ACC112 (cell line): ENCODE data around the gene SLC50A1.

Experiments
- H2AFZ ChIP-seq: fragments of 200-600 bp; sonication (generic); one replicate; pipeline ENCODE4 v1.6.0; 2017; ENCODE audit warnings: antibody characterized with exemption, low read length; ENCODE audit not compliant: unreplicated experiment
- H3K27ac ChIP-seq: fragments of 200-600 bp; sonication (generic); 2 replicates; pipeline ENCODE4 v1.5.1; 2014; ENCODE audit warnings: low read depth, mild to moderate bottlenecking, antibody characterized with exemption, low read length, moderate library complexity
- H3K27me3 ChIP-seq: fragments of 200-600 bp; sonication (generic); 2 replicates; pipeline ENCODE4 v1.6.1; 2014; ENCODE audit warnings: mild to moderate bottlenecking, antibody characterized with exemption, low read length, moderate library complexity, mixed read lengths; ENCODE audit not compliant: insufficient read depth
- H3K36me3 ChIP-seq: fragments of 200-600 bp; sonication (generic); 2 replicates; pipeline ENCODE4 v1.6.1; 2016; ENCODE audit warnings: mild to moderate bottlenecking, antibody characterized with exemption, low read length, moderate library complexity, mixed read lengths; ENCODE audit not compliant: insufficient read depth
- H3K4me1 ChIP-seq: fragments of 200-600 bp; sonication (generic); one replicate; pipeline ENCODE4 v1.6.1; 2016; ENCODE audit warnings: low read length, mixed read lengths; ENCODE audit not compliant: insufficient read depth, unreplicated experiment, control insufficient read depth
- H3K4me3 ChIP-seq: fragments of 200-600 bp; sonication (generic); 2 replicates; pipeline ENCODE4 v1.5.1; 2014; ENCODE audit warnings: mild to moderate bottlenecking, low read depth, low read length
- H3K79me2 ChIP-seq: fragments of 200-600 bp; sonication (generic); one replicate; pipeline ENCODE4 v1.6.0; 2016; ENCODE audit warnings: low read length; ENCODE audit not compliant: control insufficient read depth, unreplicated experiment, insufficient read depth

The SLC50A1 gene

GRCh38 chr1:155171836-155172731 is 36.4 kb downstream of the SLC50A1 start:
- no peaks in the 10 kb centered on the region for H3K36me3 ChIP-seq
- H2AFZ ChIP-seq, result peak overlapping the region; percentile 36
- H3K4me3 ChIP-seq, result peak overlapping the region; percentile 83
- H3K79me2 ChIP-seq, result peaks cover 23% of the 10 kb centered on the region
- H3K27ac ChIP-seq, result peak overlapping the region; percentile 71
- peaks cover 6% of the 10 kb centered on the region for H3K4me1 ChIP-seq
- no peaks in the 10 kb centered on the region for H3K27me3 ChIP-seq

DNA sequence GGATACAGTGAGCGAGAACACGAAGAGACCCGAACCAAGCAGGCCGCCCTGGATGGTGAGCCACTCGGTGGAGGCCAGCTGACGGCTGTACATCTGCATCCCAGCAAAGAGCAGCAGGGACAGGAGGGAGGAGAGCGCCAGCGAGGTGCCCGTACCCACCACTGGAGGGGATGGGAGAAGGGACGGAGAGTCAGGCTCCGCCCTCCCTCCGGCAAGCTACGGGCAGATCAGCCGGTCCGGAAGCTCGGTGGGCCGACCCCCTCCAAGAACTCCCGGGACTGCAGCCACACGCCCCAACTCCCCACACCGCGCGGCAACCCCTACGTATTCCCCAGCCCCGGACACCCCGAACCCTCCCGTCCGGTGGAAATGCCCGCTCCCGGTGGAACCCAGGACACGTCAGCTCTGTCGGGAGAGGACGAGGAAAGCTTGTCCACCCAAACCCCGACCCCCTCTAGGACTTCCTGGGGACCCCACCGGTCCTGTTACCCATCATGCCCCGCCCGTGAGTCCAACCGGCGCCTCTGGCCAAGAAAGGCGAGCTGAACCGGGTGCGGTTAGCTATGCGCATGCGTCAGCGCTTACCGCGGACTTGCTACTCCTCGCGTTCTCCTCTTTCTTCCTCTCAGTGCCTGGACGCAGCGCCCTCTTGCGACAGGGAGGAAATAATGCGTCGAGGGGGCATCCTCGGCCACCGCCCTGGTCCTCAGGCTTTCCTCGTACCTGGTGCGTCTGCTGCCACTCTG is 37.3 kb downstream of the SLC50A1 start, which contains the start of gene KRTCAP2:
KRTCAP2 (minus strand) TSS at position 573 of the 746 bp plus-strand sequence; CDS start at position 493, 80 bp downstream.
- Histone ChIP-seq H3K27ac (peak within 1 kb of the TSS; percentile 71), H2AFZ (peak within 1 kb of the TSS; percentile 89), H3K4me1 (peaks cover 6% of the 10 kb centered on the region), H3K4me3 (peak within 1 kb of the TSS; percentile 83), H3K79me2 (peaks cover 23% of the 10 kb centered on the region), H3K36me3 (no peaks in the 10 kb centered on the region), H3K27me3 (no peaks in the 10 kb centered on the region)

DNA sequence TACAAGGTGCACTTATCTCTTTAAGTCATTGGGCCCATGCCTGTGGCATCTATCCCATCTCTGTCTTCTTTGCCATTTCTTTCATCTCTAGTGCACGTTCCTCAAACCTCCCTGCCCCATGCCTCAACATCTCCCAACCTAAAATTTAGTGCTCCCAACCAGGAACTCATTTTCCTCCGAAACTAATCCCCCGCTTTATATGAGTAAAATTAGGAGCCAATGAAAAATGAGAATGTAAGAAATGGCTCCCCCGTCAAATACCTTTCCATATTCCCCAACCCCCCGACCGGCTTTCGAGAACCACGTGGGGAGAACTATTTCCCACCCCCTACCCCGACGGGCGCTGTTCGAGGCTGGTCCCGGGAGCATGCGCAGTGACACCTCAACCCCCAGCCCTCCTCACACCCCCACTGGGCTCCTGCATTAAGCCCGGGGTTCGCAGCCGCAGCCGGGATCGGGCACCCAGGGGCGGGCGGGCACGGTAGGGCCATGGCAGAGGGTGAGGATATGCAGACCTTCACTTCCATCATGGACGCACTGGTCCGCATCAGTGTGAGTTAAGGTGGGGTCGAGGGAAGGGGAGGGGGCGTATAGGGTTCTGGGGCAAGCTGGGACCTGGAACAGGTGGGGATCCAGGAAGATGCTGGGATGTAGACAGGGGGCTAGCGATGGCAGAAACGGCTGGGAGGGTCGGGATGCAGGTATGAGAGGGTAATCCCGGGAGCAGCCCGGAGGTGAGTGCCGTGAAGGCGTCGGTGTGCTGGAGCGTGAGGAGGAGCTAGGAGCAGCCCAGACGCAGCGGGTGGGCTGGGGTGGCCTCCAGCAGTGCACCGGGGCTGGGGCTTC is 38.0 kb downstream of the SLC50A1 start, which contains the start of gene TRIM46:
TRIM46 (plus strand) TSS at position 372 of the 846 bp plus-strand sequence; CDS start at position 490, 118 bp downstream.
- H3K4me3 ChIP-seq, result peak within 1 kb of the TSS; percentile 83
- no peaks in the 10 kb centered on the region for H3K36me3 ChIP-seq

DNA sequence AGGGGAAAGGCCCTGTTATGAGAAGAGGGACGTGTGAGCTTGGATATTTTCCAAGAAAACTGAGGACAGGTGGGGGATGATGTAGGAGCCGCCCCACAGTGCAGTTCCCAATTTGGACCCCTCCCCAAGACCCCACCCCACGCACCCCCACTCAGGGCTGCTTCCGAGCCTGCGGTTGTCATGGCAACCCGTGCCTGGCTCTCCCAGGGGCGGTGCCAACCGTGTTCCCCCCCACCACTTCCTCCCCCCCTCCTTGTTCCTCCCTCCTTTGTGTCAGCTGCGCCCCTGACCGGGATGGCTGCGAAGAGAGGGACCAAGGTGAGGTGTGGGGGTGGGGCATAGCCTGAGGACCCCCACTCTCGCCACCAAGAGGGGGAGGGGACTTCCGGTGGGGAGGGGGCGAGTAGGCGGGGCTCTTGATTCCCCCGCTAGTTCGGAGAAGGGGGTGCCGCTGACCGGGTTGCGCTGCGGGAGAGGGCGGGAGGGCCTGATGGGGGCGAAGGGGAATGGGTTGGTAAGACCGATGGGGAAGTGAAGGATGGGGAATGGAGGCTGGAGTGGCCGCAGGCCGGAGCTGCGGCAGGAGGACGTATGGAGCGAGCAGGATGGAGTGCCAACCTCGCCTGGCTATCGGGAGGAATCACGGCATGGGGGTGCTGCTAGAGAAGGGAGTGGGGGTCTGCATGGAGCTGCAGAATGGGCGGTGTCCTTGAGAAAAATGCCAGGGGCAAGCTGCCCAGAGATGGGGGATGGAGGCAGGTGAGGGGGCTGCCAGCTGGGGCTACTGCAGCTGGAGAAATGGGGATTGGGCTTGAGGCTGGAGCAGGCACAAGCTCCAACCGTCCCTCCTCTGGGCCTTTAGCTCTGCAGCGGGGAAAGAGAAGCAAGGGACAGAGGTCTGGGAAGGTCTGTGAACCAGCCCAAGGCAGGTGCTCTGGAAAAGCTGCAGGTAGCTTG is 39.0 kb downstream of the SLC50A1 start:
- Histone ChIP-seq H3K79me2 (peaks cover 23% of the 10 kb centered on the region), H3K4me1 (peaks cover 6% of the 10 kb centered on the region), H3K4me3 (peak overlapping the region; percentile 83), H3K36me3 (no peaks in the 10 kb centered on the region; the same call in 1 of the 2 replicates), H3K27ac (no peak overlapping the region), H2AFZ (peak overlapping the region; percentile 89), H3K27me3 (no peaks in the 10 kb centered on the region)

More for the DNA sequence above, 38.0 kb downstream of the SLC50A1 start, which contains the start of gene TRIM46:
- Histone ChIP-seq H3K4me1 (peaks cover 6% of the 10 kb centered on the region), H2AFZ (peak within 1 kb of the TSS; percentile 89), H3K27me3 (no peaks in the 10 kb centered on the region), H3K79me2 (peaks cover 23% of the 10 kb centered on the region), H3K27ac (peak within 1 kb of the TSS; percentile 71)

DNA sequence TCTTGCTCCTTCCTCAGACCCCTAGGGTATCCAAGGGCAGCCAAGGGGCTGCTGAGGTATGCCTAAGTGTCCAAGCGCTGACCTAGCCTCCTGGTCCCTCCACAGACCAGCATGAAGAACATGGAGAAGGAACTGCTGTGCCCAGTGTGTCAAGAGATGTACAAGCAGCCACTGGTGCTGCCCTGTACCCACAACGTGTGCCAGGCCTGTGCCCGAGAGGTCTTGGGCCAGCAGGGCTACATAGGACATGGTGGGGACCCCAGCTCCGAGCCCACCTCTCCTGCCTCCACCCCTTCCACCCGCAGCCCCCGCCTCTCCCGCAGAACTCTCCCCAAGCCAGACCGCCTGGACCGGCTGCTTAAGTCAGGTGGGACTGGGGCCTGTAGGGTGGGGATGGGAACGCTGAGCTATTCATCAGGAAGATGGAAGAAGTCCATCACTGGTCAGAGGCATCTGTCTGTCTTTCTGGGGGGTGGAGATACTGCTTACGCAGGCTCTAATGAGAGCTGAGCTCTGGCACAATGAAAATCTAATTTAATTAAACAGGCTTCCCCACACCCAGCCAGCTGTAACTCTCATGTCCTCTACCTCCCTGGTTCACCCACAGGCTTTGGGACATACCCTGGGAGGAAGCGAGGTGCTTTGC is 39.8 kb downstream of the SLC50A1 start:
- Histone ChIP-seq H3K27ac (no peak overlapping the region), H3K79me2 (peaks cover 23% of the 10 kb centered on the region), H3K36me3 (no peaks in the 10 kb centered on the region; the same call in 1 of the 2 replicates), H3K4me1 (peaks cover 6% of the 10 kb centered on the region), H3K27me3 (no peaks in the 10 kb centered on the region), H3K4me3 (peak overlapping the region; percentile 83), H2AFZ (no peak overlapping the region)

GRCh38 chr1:155175927-155176371 is 40.3 kb downstream of the SLC50A1 start:
- Histone ChIP-seq H3K27ac (no peak overlapping the region), H3K4me3 (no peak overlapping the region), H3K79me2 (peaks cover 23% of the 10 kb centered on the region)

GRCh38 chr1:155176544-155177071 is 41.0 kb downstream of the SLC50A1 start:
- Histone ChIP-seq H3K27me3 (no peaks in the 10 kb centered on the region), H2AFZ (no peak overlapping the region), H3K4me3 (no peak overlapping the region), H3K79me2 (peaks cover 18% of the 10 kb centered on the region), H3K4me1 (peaks cover 6% of the 10 kb centered on the region), H3K36me3 (no peaks in the 10 kb centered on the region; the same call in 1 of the 2 replicates), H3K27ac (no peak overlapping the region)

More at GRCh38 chr1:155175927-155176371, 40.3 kb downstream of the SLC50A1 start:
- no peaks in the 10 kb centered on the region; the same call in 1 of the 2 replicates for H3K36me3 ChIP-seq
- no peak overlapping the region for H2AFZ ChIP-seq
- H3K4me1 ChIP-seq, result peaks cover 6% of the 10 kb centered on the region
- no peaks in the 10 kb centered on the region for H3K27me3 ChIP-seq

GRCh38 chr1:155177192-155177917 is 41.7 kb downstream of the SLC50A1 start:
- Histone ChIP-seq H3K27ac (no peak overlapping the region), H2AFZ (no peak overlapping the region), H3K4me1 (peaks cover under 1% of the 10 kb centered on the region)

More at GRCh38 chr1:155177192-155177917, 41.7 kb downstream of the SLC50A1 start:
- Histone ChIP-seq H3K36me3 (no peaks in the 10 kb centered on the region; the same call in 1 of the 2 replicates), H3K79me2 (peaks cover 11% of the 10 kb centered on the region), H3K4me3 (no peak overlapping the region), H3K27me3 (no peaks in the 10 kb centered on the region)
